ENCODE data around the gene LYZ. TPM values are rescaled to one million over a fixed set of nuclear protein-coding genes. Genes with fewer than 3 reads are reported as not detected.
A peak's percentile ranks its signal among the peaks of the same experiment; 100 is the strongest.

LYZ gene
- total RNA-seq, 3 donors from 2014 or later, result 0.71 to 1.8 (median 1.4) TPM

DNA sequence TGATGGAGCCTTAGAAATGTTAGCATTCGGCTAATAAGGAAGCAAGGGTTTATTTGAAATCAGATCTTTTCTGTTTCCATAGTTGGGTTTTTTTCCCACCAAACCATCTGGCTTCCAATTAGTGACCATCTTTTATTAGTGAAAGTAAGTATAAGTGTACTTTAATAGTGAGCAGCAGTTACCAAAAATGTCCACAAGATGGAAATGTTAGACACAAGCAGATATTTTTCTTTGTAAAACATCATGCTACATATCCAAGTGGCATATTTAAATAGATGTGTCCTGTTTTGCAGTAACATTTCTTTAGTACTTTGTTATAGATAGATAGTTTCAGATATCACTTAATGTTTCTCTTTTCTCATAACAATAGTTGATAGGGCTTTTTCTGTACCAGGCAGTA lies 40.2 kb downstream of the LYZ start:
- no peak overlapping the region for H3K4me3 Mint-ChIP-seq
- no peaks in the 10 kb centered on the region for H3K9me3 Mint-ChIP-seq
- no peaks in the 10 kb centered on the region for H3K27me3 Mint-ChIP-seq (ENCODE audit: low read depth)
- no peak for DNase-seq
- peaks cover 8% of the 10 kb centered on the region for H3K4me1 Mint-ChIP-seq (ENCODE audit: low read depth)
- H3K36me3 Mint-ChIP-seq (ENCODE audit: insufficient read depth), result peaks cover 30% of the 10 kb centered on the region
- ATAC-seq, result no peak

DNA sequence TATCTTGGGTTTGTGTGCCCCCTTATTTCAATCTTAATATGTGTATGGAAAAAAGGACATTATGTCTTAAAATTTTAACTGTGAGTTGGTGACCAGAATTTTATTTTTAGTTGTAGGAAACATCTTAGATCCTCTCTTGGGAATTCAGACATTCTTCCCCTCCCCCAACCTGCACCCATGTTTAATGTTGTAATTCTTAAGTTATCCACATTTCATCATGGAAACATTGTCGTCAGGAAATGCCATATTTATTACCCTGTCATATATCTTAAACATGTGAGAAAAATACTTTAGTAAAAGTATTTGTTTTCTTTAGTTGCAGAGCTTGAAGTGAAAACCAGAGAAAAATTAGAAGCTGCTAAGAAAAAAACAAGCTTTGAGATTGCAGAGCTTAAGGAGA lies 41.6 kb downstream of the LYZ start:
- no peak for ATAC-seq
- H3K27me3 Mint-ChIP-seq (ENCODE audit: low read depth), result no peaks in the 10 kb centered on the region

DNA sequence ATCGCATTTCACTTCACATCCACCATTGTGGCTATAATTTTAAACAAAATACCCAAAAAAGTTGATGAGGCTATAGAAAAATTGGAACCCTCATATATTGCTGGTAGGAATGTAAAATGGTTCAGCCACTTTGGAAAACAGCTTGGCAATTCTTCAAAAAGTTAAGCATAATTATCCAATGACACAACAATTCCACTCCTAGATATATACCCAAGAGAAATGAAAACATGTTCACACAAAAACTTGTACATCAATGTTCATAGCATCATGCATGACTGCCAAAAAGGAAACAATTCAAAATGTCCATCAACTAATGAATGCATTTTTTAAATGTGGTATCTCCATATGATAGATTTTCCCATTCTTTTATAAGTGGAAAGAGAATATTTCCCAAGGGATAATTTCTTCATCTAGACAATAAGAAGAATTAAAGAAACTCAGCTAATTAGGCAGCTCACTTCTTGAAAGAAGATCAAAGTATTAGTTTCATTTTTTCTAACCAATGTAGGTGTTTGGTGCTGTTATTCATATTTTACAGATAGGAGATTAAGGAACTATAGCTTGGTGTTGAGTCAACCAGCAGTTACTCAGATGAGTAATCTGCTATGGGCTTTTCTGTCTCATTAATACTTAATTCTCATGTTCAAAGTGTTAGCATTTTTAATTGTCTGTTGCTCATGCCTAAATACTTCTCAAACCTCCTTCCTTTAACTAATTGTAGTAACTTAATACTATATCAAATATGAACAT lies 44.2 kb downstream of the LYZ start:
- peaks cover 9% of the 10 kb centered on the region for H3K9me3 Mint-ChIP-seq
- ATAC-seq (peak; percentile 82 to 91), DNase-seq (no peak)
- peaks cover 8% of the 10 kb centered on the region for H3K4me1 Mint-ChIP-seq (ENCODE audit: low read depth)
- H3K27me3 Mint-ChIP-seq (ENCODE audit: low read depth), result no peaks in the 10 kb centered on the region
- H3K36me3 Mint-ChIP-seq (ENCODE audit: insufficient read depth), result peaks cover 38% of the 10 kb centered on the region
- no peak overlapping the region for H3K4me3 Mint-ChIP-seq

More for the DNA sequence above, 41.6 kb downstream of the LYZ start:
- Mint-ChIP-seq H3K9me3 (no peaks in the 10 kb centered on the region), H3K4me3 (no peak overlapping the region), H3K4me1 (ENCODE audit: low read depth) (peaks cover 8% of the 10 kb centered on the region), H3K36me3 (ENCODE audit: insufficient read depth) (peaks cover 26% of the 10 kb centered on the region)
- DNase-seq, result no peak

DNA sequence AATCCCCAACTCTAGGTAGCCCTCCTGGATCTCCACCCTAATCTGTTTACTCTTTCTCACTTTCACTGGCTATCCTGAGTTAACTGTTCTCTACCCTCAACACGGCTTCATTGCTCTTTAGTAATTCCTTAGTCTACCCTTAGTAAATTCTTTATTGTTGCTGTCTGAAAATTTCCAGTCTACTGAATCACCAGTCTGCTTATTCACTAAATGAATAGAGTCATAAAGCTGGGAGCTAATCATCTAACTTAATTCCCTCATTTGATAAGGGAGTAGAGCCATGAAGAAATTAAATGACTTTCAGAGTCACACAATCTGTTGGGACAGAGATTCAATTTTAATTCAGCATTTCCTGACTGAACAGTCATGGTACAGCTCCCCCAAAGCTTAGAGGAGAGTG lies 47.9 kb downstream of the LYZ start:
- H3K36me3 Mint-ChIP-seq (ENCODE audit: insufficient read depth), result peaks cover 35% of the 10 kb centered on the region
- peaks cover 6% of the 10 kb centered on the region for H3K4me1 Mint-ChIP-seq (ENCODE audit: low read depth)
- H3K9me3 Mint-ChIP-seq, result peaks cover 9% of the 10 kb centered on the region
- DNase-seq, result no peak
- ATAC-seq, result no peak
- H3K27me3 Mint-ChIP-seq (ENCODE audit: low read depth), result no peaks in the 10 kb centered on the region
- no peak overlapping the region for H3K4me3 Mint-ChIP-seq

DNA sequence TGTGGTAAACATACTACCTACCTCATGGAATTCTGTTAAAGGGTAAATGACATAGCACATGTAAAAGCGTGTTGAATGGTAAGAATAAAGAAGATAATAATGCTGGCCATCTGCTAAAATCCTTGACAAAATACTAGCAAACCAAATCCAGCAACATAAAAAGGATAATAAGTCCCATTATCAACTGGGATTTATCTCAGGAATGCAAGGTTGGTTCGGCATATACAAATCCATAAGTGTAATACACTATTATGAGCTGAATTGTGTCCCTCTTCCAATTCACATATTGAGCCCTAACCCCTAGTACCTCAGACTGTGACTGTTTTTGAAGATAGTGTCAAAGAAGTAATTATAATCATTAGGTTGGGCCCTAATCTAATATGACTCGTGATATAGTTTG lies 48.8 kb downstream of the LYZ start:
- ATAC-seq (no peak), DNase-seq (no peak)
- Mint-ChIP-seq H3K36me3 (ENCODE audit: insufficient read depth) (peaks cover 28% of the 10 kb centered on the region), H3K27me3 (ENCODE audit: low read depth) (no peaks in the 10 kb centered on the region), H3K4me1 (ENCODE audit: low read depth) (peaks cover 6% of the 10 kb centered on the region), H3K9me3 (peaks cover 9% of the 10 kb centered on the region), H3K4me3 (no peak overlapping the region)

DNA sequence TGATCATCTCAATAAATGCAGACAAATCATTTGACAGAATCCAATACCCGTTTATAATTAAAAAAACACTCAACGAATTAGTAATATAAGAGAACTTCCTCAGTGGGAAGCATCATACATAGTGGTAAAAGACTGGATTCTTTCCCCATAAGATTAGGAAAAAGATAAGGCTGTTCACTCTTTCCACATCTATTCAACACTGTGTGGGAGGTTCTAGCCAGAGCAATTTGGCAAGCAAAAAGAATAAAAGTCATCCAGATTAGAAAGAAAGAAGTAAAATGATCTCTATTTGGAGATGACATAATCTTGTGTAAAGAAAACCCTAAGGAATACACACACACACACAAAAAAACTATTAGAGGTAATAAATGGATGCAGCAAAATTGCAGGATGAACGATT lies 49.8 kb downstream of the LYZ start:
- no peak for DNase-seq
- Mint-ChIP-seq H3K4me1 (ENCODE audit: low read depth) (no peaks in the 10 kb centered on the region), H3K9me3 (peaks cover 9% of the 10 kb centered on the region), H3K36me3 (ENCODE audit: insufficient read depth) (peaks cover 25% of the 10 kb centered on the region), H3K4me3 (no peak overlapping the region), H3K27me3 (ENCODE audit: low read depth) (no peaks in the 10 kb centered on the region)
- no peak for ATAC-seq

DNA sequence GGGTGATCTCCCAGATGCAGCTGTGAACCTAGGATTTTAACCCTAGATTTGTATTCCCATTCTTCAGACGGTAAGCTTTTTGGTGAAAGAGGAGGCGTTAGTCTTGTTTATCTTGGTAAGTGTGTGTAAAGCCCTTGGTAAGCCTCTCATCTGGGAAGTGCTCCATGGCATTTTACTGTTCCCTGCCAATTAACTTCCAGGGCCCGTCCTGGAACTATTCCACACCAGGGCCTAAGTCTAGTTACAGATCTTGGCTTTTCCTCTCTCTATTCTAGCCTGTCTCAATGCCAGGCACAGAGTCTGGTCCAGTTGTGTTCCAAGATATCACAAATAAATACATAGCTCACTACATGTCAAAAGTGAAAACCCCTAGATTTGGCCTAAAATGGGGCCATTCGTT lies 53.8 kb downstream of the LYZ start:
- no peaks in the 10 kb centered on the region for H3K27me3 Mint-ChIP-seq (ENCODE audit: low read depth)
- no peak for ATAC-seq

More for the DNA sequence above, 53.8 kb downstream of the LYZ start:
- Mint-ChIP-seq H3K36me3 (ENCODE audit: insufficient read depth) (peaks cover 14% of the 10 kb centered on the region), H3K4me1 (ENCODE audit: low read depth) (no peaks in the 10 kb centered on the region), H3K9me3 (peaks cover under 1% of the 10 kb centered on the region), H3K4me3 (no peak overlapping the region)
- DNase-seq, result no peak

Other genes starting within 250 kb of the LYZ start
- gene CPSF6, start 108.8 kb upstream of the LYZ start, total RNA-seq, result 100 to 1,000 TPM in 1 of 3 donors, 10 to 100 TPM in 2; 94.5 to 103 (median 95.3) TPM
- 10 to 100 TPM; 36.2 to 53.3 (median 39.8) TPM for gene YEATS4, start 11.4 kb downstream of the LYZ start, total RNA-seq
- gene FRS2, start 122.0 kb downstream of the LYZ start, total RNA-seq, result 10 to 100 TPM in 1 of 3 donors, 1 to 10 TPM in 2; 8.9 to 10.8 (median 9.9) TPM
- 100 to 1,000 TPM; 589 to 616 (median 611) TPM for gene CCT2, start 237.1 kb downstream of the LYZ start, total RNA-seq